ENCODE results near the gene CPNE8.

The CPNE8 gene

DNA sequence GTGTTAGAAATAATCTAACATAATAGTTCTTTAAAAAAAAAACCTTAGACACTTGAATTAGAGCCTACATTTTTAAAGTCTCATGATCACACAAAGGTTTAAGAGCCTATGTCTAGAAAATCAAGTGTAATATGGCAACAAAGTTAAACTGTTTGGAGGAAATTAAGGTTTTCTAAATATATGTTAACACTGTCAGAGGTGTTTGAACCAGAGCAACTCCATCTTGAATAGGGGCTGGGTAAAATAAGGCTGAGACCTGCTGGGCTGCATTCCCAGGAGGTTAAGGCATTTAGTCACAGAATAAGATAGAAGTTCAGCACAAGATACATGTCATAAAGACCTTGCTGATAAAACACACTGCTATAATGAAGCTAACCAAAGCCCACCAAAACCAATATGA, 12.4 kb downstream of the CPNE8 start:
- DNase-seq, result no peak

GRCh38 chr12:38892087-38892786, 13.2 kb downstream of the CPNE8 start:
- no peak for DNase-seq

DNA sequence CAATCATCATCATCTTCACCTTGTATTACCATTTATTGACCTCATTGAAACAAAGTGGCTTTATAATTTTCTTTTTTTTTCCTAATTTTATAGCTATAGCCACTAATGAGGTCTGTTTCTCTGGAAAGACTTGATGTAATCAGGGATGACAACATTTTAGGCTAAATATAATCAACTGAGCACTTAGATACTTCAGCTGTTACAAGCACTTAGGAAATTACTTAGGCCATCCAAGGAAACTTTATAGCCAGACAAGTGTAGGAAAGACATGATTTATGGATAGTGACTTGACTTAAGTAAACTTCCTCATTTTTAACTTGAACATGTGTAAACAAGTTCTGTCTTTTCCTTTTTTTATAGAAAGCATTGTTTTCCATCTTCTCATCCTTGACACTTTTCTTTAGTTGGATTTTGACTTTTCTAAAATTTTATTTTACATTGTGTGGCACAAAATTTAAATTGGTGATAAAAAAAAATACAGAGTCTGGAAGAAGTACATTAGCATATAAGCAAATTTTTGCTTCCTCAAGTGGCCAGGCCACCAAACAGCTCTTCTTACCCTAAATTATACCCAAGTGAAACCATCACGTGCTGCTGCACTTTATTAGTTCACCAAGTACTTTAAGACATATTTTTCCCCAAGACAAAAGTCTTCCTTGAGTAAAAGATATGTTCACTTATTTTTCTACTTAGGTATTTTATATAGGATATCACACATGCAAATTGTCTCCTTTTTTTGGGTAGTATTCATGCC, 15.1 kb downstream of the CPNE8 start:
- no peak for DNase-seq

DNA sequence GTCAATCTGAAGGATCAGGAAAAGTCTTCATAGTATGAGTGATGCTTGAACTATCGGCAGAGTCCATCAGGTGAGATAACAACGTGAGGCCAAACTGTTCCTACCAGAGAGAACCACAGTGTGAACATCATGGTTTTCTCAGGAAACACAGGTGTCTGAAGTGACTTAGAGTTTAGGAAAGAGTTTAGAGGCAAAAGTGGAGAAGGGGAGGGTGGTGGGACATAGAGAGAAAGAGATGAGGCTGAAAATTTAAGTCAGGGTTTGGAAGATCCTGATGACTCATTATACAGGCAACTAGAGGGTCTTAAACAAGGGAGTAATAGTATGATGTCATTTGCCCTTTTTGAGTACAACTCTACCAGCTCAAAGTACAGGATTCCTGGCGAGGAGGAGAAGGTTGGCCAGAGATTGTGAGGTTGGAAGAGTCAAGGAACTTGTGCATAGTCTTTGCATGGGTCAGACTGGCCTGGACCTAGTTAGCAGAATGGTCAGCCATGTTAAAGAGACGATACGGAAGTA, 16.0 kb downstream of the CPNE8 start:
- no peak for DNase-seq

GRCh38 chr12:38887770-38888169, 17.6 kb downstream of the CPNE8 start:
- no peak for DNase-seq

DNA sequence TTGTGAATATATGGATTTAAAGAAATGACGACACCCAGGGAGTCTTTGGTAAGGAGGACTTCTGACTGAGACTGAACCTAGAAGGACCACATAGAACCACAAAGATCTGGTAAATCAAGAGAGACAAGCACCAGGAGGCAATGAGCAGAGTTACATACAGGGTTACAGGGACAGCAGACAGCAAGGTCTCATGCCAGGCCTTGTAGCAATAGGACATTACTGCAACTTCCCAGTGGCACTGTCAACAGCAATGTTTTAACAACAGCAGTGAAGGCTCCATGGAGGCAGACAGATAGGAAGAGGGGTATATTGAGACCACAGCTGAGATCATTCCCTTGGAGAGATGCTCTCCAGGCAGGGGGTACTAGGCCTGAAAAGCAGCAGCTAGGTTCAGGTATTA, 18.5 kb downstream of the CPNE8 start:
- no peak for DNase-seq

GRCh38 chr12:38886064-38886463, 19.3 kb downstream of the CPNE8 start:
- DNase-seq, result no peak

DNA sequence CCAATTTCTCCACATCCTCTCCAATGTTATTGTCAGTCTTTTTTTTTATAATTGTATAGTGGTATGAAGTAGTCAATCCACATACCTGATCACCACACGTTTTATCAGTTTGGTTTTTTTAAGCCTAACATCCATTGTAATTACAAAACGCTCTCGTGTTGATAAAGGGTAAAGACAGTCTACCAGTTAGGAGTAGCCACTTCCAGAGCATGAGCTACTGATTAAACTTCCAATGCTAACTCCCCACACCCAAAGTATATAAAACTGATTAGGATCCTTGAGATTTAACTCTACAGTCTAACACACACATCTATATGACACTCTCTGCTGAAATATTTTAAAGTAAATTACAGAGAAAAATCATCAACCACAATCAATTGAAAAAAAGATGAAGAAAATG, 20.7 kb downstream of the CPNE8 start:
- DNase-seq, result no peak

- DNase-seq, result no peak
Measured at GRCh38 chr12:38883629-38884134, 21.7 kb downstream of the CPNE8 start.

- DNase-seq, result no peak
Measured at GRCh38 chr12:38880288-38880687, 25.1 kb downstream of the CPNE8 start.

- DNase-seq, result no peak
Measured at GRCh38 chr12:38878986-38879385, 26.4 kb downstream of the CPNE8 start.

GRCh38 chr12:38878333-38878705, 27.1 kb downstream of the CPNE8 start:
- DNase-seq, result no peak

DNA sequence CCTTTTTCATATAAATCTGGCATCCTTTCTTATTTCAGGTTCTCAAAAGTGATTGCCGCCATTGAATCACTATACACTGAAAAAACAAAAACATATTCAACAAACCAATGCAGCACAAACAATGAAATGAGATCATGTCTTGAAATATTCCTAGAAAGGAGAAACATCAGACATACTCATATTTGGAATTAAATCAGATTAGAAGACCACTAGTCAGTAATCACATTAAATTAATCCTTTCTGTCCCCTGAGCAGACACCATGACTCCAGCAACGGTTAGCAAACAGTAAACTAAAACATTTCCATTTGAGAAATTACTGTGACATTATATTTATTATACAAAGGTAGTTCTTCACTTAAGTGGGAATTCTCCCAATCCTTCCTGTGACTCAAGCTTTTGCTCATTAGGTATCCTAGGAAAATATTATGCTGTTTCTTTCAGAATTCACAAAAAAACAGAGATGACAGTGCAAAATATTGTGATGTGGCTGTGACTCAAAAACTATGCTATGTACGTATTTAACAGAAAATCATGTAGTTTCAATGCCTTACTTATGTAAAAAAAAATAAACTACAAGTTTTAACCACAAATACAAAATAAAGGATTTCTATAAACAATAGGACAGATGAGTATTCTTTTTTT, 29.7 kb downstream of the CPNE8 start:
- no peak for DNase-seq

GRCh38 chr12:38872561-38872960, 32.8 kb downstream of the CPNE8 start:
- DNase-seq, result no peak

DNA sequence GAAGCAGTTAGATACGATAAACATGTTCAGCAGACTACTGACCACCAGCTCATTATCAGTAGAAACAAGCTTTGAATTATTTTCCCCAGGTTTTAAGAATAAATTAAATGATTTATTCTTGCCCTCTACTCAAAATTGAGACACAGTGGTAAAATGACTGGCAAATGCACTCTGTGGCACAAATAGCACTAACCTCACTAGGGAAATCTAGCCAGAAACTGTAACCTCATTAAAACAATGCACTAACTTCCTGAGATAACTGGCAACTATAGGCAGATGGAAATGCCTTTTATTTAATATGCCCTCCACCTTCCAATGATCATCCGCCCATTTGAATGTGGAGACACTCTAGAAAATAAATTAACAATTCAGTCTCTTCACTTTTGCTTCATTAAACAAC, 33.2 kb downstream of the CPNE8 start:
- no peak for DNase-seq

- DNase-seq, result no peak
Measured at GRCh38 chr12:38869036-38869435, 36.4 kb downstream of the CPNE8 start.

- DNase-seq, result no peak
Measured at GRCh38 chr12:38850461-38850860, 54.9 kb downstream of the CPNE8 start.

- no peak for DNase-seq
Measured at GRCh38 chr12:38847247-38847646, 58.1 kb downstream of the CPNE8 start.

DNA sequence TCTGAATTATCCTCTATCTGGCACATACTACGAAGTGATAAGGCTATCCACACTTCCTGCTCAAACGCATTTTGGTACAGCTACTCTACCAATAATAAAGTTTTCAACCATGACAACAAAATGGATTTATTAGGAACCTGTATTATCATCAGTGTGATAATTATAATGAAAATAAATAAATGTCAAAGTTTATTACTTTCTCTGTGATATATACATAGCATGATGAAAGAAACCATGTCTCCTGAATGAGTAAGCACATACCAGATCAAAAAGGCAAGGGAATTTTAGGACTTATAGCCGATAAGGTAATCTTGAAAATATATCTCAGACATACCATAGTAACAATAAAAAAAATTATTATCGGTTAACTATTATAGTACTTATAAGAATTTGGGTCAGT, 61.1 kb downstream of the CPNE8 start:
- DNase-seq, result no peak

- no peak for DNase-seq
Measured at GRCh38 chr12:38838056-38838850, 67.1 kb downstream of the CPNE8 start.

DNA sequence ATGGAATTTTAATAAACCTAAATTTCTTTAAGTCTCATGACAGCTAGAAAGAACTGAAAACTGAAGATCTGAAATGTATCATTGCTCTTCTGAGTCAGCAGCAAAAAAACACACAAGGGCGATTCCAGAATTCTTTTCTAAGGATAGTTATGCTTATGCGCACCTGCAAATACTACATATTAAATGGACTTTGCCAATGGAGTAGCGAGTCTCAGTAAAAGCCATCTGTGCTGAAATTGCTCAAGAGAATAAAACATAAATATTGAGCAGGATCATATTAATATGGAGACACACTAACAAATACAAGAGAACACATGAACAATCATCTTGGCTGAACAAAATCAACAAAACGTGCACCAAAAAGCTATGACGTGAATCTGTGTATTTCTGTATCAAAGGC, 73.7 kb downstream of the CPNE8 start:
- no peak for DNase-seq

DNA sequence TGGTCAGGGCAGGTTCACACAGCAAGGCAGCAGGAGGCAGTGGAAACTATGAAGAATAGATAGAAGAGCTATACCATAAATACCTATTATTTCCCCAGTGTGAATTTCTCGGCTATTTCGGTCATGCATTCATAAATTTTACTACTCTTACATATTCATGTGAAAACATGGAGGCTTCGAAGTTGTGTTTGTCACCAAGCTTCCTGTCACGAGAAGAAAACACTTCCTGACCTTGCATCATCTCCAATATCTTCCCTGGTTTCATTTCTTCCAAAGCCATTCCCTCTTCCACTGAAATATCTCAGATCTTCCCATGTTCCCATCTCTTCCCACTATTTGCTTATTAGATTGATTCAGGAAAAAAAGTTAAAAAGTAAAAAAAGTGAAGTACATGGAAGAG, 80.4 kb downstream of the CPNE8 start:
- no peak for DNase-seq

- DNase-seq, result no peak
Measured at GRCh38 chr12:38823738-38824137, 81.7 kb downstream of the CPNE8 start.

Measured in amniotic stem cell (primary cell).